ENCODE measurements around the gene PGAP3. TPM values are rescaled to one million over a fixed set of nuclear protein-coding genes. Genes with fewer than 3 reads are reported as not detected.

The PGAP3 gene
- total and polyA plus RNA-seq, 7 experiments from 2014 or later = 13.3 to 39.9 (median 34.4) TPM

DNA sequence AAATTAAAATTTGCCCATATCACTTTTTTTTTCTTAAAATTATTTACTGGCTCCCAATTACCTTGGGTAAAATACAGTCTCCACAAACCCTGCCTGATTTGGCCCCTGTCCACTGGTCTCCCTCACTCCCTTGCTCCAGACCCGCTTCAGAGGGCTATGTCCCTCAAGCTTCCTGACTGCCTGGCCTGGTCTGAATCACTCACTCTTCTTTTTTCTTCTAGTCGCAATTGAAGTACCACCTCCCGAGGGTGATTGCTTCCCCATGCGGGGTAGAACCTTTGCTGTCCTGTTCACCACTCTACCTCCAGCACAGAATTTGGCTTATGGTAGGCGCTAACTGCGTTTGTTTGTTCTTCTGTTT, 598 bp upstream of the PGAP3 start:
- H3K36me3 ChIP-seq (ENCODE audit: control insufficient read depth in 2 of 3, insufficient read depth in 3 of 3, low read length in 3 of 3) = peaks cover 0 to 13% (median 0%) of the 10 kb centered on the region in 3 experiments

DNA sequence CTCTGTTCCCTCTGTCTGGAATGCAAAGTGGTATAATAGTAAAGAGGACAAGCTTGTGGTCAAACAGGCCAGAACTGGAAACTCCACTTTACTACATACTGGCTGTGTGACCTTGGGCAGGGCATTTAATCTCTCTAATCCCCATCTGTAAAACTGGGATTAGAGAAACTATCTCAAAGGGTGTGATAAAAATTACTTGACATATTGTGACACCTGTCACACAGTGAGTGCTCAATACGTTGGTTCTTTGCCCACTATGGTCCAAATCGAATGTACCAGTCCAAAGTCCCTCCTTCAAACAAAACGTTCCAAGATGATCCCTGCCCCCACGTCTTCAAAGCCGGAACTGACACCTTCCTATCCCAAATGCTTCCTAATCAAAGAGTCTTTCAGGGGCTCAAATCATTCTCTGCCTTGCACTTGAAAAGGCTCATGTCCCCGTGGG, 734 bp downstream of the PGAP3 start:
- Mint-ChIP-seq H3K4me3 (peak overlapping the region; percentile 87 to 99 (median 98)), H3K9me3 (peaks cover 0 to 6% (median 0%) of the 10 kb centered on the region in 11 donors), H3K27ac (peak overlapping the region; percentile 93 to 99 (median 98)), H3K36me3 (peaks cover 10 to 27% (median 23%) of the 10 kb centered on the region in 5 donors), H3K4me1 (peaks cover 19 to 32% (median 30%) of the 10 kb centered on the region in 7 donors), H3K27me3 (no peaks in the 10 kb centered on the region)
- H3K27me3 ChIP-seq (ENCODE audit: control insufficient read depth in 2 of 2, insufficient read depth in 2 of 2, low read length in 2 of 2) = no peaks in the 10 kb centered on the region
- H3K4me3 ChIP-seq (ENCODE audit: low read length) = peak overlapping the region; percentile 93
- no peaks in the 10 kb centered on the region for H3K9me3 ChIP-seq (ENCODE audit: control insufficient read depth in 2 of 3, low read length in 3 of 3)
- intact Hi-C loops (cut with micrococcal nuclease) = loop anchor here (1.0 to 5.0 kb wide), 4 partner anchors 8 to 295 kb away; partner anchors contain the start of genes MIEN1 (in 1 of the 2), PSMD3 (in 1 of the 2) and STARD3 (in 1 of the 2)
- H3K27ac ChIP-seq (ENCODE audit: low read depth, low read length) = peak overlapping the region; percentile 77
- ChIA-PET CTCF (interaction anchor here (0.5 to 2.4 kb wide), 3 partner anchors 8 to 1077 kb away, joined by 3 to 14 read pairs (median 4); no protein-coding TSS in a partner anchor), POLR2A (interaction anchor here (1.0 to 4.8 kb wide), 11 partner anchors 8 to 225 kb away, joined by 4 to 43 read pairs (median 7); partner anchors contain the start of genes PNMT and TCAP)
- H3K4me1 ChIP-seq (ENCODE audit: control insufficient read depth in 2 of 2, insufficient read depth in 2 of 2, low read length in 2 of 2) = peaks cover 8 to 18% of the 10 kb centered on the region in 2 donors
- ATAC-seq (no peak), DNase-seq (no peak)
- peaks cover 0 to 13% (median 0%) of the 10 kb centered on the region in 3 experiments for H3K36me3 ChIP-seq (ENCODE audit: control insufficient read depth in 2 of 3, insufficient read depth in 3 of 3, low read length in 3 of 3)

More for the DNA sequence above, 598 bp upstream of the PGAP3 start:
- H3K9me3 Mint-ChIP-seq = peaks cover 0 to 6% (median 0%) of the 10 kb centered on the region in 11 donors
- DNase-seq (peak in 1 of 9 donors; percentile 10), ATAC-seq (no peak)
- Histone ChIP-seq H3K27me3 (ENCODE audit: control insufficient read depth in 2 of 2, insufficient read depth in 2 of 2, low read length in 2 of 2) (no peaks in the 10 kb centered on the region), H3K9me3 (ENCODE audit: control insufficient read depth in 2 of 3, low read length in 3 of 3) (no peaks in the 10 kb centered on the region), H3K27ac (ENCODE audit: low read depth, low read length) (peak overlapping the region; percentile 77), H3K4me3 (ENCODE audit: low read length) (peak overlapping the region; percentile 93), H3K4me1 (ENCODE audit: control insufficient read depth in 2 of 2, insufficient read depth in 2 of 2, low read length in 2 of 2) (peaks cover 8 to 18% of the 10 kb centered on the region in 2 donors)
- peak overlapping the region; percentile 93 to 99 (median 98) for H3K27ac Mint-ChIP-seq
- peak overlapping the region; percentile 87 to 99 (median 98) for H3K4me3 Mint-ChIP-seq
- intact Hi-C loops (cut with micrococcal nuclease) = loop anchor here (1.0 to 5.0 kb wide), 6 partner anchors 42 to 294 kb away; partner anchors contain the start of genes STARD3 (in 2 of the 2), CDK12 (in 1 of the 2), MIEN1 (in 1 of the 2) and PSMD3 (in 1 of the 2)
- H3K4me1 Mint-ChIP-seq = peaks cover 19 to 32% (median 30%) of the 10 kb centered on the region in 7 donors
- no peaks in the 10 kb centered on the region for H3K27me3 Mint-ChIP-seq
- POLR2A ChIA-PET = interaction anchor here (0.6 to 4.8 kb wide), 21 partner anchors 9 to 177 kb away, joined by 3 to 43 read pairs (median 6); partner anchors contain the start of genes ERBB2, MIEN1, PNMT and TCAP
- CTCF ChIA-PET = interaction anchor here (1.0 to 2.4 kb wide), 5 partner anchors 10 to 67 kb away, joined by 3 to 14 read pairs (median 4); no protein-coding TSS in a partner anchor
- peaks cover 6 to 22% (median 12%) of the 10 kb centered on the region in 5 donors for H3K36me3 Mint-ChIP-seq

DNA sequence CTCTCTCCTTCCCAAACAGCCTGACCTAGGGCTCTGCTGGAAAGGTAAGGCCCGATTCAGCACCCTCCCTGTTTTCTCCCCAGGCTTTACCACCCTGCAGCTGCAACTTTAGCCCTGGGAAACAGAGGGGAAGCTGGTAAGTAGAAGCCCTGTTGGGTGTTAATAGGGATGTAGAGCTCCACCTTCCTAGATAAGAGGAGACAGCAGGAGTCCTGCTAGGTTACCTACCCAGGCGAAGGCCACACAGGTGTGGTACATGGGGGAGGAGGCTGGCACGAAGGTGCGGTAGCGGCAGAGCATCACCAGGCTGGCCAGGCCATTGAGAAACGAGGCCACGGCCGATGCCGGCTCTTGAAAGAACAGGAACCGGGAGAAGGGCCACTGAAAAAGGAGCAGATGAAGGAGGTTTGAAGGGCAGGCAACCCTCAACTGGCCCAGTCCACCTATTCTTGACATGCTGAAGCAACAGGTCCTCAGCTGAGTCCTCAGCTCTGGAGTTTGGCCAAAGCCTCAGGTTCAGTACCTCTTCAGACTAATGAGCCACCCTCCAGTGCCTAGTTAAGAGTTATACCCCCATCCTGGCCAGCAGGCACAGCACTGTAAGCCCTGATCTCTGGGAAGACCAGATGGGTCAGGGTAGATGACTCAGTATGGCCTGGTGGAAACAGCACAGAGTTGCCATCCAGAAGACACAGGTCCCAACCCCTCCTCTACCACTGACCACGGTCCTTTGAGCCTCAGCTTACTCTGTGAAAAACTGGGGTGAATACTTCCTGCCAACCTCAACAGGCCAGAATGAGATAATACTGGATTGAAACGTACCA, 3.3 kb downstream of the PGAP3 start:
- H3K4me3 Mint-ChIP-seq = no peak overlapping the region
- POLR2A ChIA-PET = interaction anchor here (1.1 kb wide), 1 partner anchor 7 kb away, joined by 4 read pairs; no protein-coding TSS in a partner anchor
- no peak for ATAC-seq

DNA sequence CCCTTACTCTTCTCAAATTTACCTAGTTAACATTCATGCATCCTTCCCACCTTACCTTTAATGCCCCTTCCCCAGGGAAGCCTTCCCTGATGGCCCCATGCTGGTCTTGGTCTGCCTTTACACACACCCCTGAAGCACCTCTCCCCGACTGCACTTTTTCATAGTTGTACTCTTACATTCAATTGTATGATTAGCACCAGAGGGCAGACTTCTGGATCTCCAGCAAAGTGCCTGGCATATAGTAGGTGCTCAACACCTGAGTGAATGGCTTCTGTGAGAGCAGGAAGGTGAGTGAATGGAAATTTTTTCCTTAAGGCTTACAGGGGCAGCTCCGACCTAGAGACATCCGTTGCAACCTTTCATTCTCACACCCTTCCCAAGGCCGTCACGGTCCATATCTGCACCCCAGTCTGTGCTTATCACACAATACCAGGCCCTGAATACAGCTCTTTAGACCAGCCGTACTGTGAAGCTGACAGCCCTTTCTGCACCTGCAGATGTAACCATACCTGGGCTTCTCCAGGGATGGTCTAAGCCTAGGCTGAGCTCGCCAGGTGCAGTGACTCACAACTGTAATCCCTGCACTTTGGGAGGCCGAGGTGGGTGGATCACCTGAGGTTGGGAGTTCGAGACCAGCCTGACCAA, 4.4 kb downstream of the PGAP3 start:
- DNase-seq = no peak
- H3K36me3 Mint-ChIP-seq = peaks cover 10 to 36% (median 26%) of the 10 kb centered on the region in 5 donors
- Histone ChIP-seq H3K4me3 (ENCODE audit: low read length) (no peak overlapping the region), H3K27ac (ENCODE audit: low read depth, low read length) (no peak overlapping the region), H3K36me3 (ENCODE audit: control insufficient read depth in 2 of 3, insufficient read depth in 3 of 3, low read length in 3 of 3) (peaks cover 0 to 13% (median 0%) of the 10 kb centered on the region in 3 experiments), H3K4me1 (ENCODE audit: control insufficient read depth in 2 of 2, insufficient read depth in 2 of 2, low read length in 2 of 2) (peaks cover 27 to 33% of the 10 kb centered on the region in 2 donors), H3K27me3 (ENCODE audit: control insufficient read depth in 2 of 2, insufficient read depth in 2 of 2, low read length in 2 of 2) (no peaks in the 10 kb centered on the region), H3K9me3 (ENCODE audit: control insufficient read depth in 2 of 3, low read length in 3 of 3) (no peaks in the 10 kb centered on the region)
- peaks cover 30 to 53% (median 47%) of the 10 kb centered on the region in 7 donors for H3K4me1 Mint-ChIP-seq
- H3K9me3 Mint-ChIP-seq = peaks cover 0 to 3% (median 0%) of the 10 kb centered on the region in 11 donors
- no peak for ATAC-seq
- no peak overlapping the region for H3K4me3 Mint-ChIP-seq
- H3K27ac Mint-ChIP-seq = peak overlapping the region in 3 of 9 donors; percentile 29 to 68 (median 41)
- intact Hi-C loops (cut with micrococcal nuclease) = no loop called here
- no peaks in the 10 kb centered on the region for H3K27me3 Mint-ChIP-seq
- POLR2A ChIA-PET = interaction anchor here (0.6 to 1.1 kb wide), 2 partner anchors 8 to 431 kb away, joined by 4 to 8 read pairs; no protein-coding TSS in a partner anchor
- CTCF ChIA-PET = interaction anchor here (1.4 kb wide), 1 partner anchor 46 kb away, joined by 4 read pairs; the partner anchor contains the start of gene MIEN1

More for the DNA sequence above, 3.3 kb downstream of the PGAP3 start:
- Histone ChIP-seq H3K4me1 (ENCODE audit: control insufficient read depth in 2 of 2, insufficient read depth in 2 of 2, low read length in 2 of 2) (peaks cover 27 to 28% of the 10 kb centered on the region in 2 donors), H3K27me3 (ENCODE audit: control insufficient read depth in 2 of 2, insufficient read depth in 2 of 2, low read length in 2 of 2) (no peaks in the 10 kb centered on the region), H3K9me3 (ENCODE audit: control insufficient read depth in 2 of 3, low read length in 3 of 3) (no peaks in the 10 kb centered on the region), H3K4me3 (ENCODE audit: low read length) (no peak overlapping the region), H3K36me3 (ENCODE audit: control insufficient read depth in 2 of 3, insufficient read depth in 3 of 3, low read length in 3 of 3) (peaks cover 0 to 13% (median 0%) of the 10 kb centered on the region in 3 experiments), H3K27ac (ENCODE audit: low read depth, low read length) (no peak overlapping the region)
- Mint-ChIP-seq H3K4me1 (peaks cover 27 to 49% (median 42%) of the 10 kb centered on the region in 7 donors), H3K36me3 (peaks cover 10 to 35% (median 26%) of the 10 kb centered on the region in 5 donors), H3K27me3 (no peaks in the 10 kb centered on the region), H3K27ac (peak overlapping the region in 2 of 9 donors; percentile 28 to 34), H3K9me3 (peaks cover 0 to 6% (median 0%) of the 10 kb centered on the region in 11 donors)
- intact Hi-C loops (cut with micrococcal nuclease) = loop anchor here in 1 of 2 donors (5.0 kb wide), 2 partner anchors 47 to 298 kb away; partner anchors contain the start of genes PSMD3 and STARD3
- CTCF ChIA-PET = interaction anchor here (1.4 kb wide), 1 partner anchor 45 kb away, joined by 4 read pairs; the partner anchor contains the start of gene MIEN1
- DNase-seq = no peak

DNA sequence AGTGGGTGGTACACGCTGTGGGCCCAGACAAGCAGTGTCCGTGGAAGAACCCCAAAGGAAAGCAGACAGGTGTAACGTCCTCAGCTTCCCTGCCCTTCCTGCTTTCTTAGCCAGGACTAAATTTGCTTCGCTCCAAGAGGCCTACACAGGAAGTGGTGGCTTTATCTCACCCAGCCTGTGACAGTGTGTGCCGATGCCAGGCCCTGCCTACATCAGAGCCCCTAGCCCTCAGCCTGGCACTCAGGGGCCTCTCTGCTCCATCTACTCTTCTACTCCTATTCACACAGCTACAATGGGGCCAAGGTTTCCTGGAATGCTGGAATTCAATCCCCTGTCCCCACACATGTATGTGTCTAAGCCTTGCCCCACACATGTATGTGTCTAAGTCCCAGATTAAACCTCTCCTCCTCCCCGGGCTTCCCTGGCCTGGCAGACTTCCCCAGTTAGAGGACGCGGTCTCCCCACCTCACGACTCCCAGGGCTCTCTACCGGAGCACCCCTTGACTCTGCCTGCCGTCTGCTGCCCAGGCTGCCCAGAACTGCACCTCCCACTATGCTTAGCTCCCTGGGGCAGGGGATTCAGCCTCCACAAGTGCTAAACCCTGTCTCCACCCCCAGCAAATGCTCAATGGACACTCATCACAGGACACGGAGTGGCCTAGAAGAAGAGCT, 8.2 kb downstream of the PGAP3 start:
- intact Hi-C loops (cut with micrococcal nuclease) = loop anchor here in 1 of 2 donors (1.0 to 2.0 kb wide), 3 partner anchors 8 to 51 kb away; partner anchors contain the start of genes MIEN1 and PNMT

More for the DNA sequence above, 8.2 kb downstream of the PGAP3 start:
- Mint-ChIP-seq H3K9me3 (no peaks in the 10 kb centered on the region), H3K36me3 (peaks cover 5 to 36% (median 19%) of the 10 kb centered on the region in 5 donors), H3K27ac (peak overlapping the region; percentile 89 to 97 (median 93)), H3K4me3 (peak overlapping the region; percentile 33 to 76 (median 72)), H3K4me1 (peaks cover 35 to 62% (median 53%) of the 10 kb centered on the region in 7 donors), H3K27me3 (no peaks in the 10 kb centered on the region)
- Histone ChIP-seq H3K36me3 (ENCODE audit: control insufficient read depth in 2 of 3, insufficient read depth in 3 of 3, low read length in 3 of 3) (peaks cover 0 to 5% (median 0%) of the 10 kb centered on the region in 3 experiments), H3K27me3 (ENCODE audit: control insufficient read depth in 2 of 2, insufficient read depth in 2 of 2, low read length in 2 of 2) (no peaks in the 10 kb centered on the region), H3K27ac (ENCODE audit: low read depth, low read length) (peak overlapping the region; percentile 71), H3K4me1 (ENCODE audit: control insufficient read depth in 2 of 2, insufficient read depth in 2 of 2, low read length in 2 of 2) (peaks cover 45 to 65% of the 10 kb centered on the region in 2 donors), H3K9me3 (ENCODE audit: control insufficient read depth in 2 of 3, low read length in 3 of 3) (no peaks in the 10 kb centered on the region), H3K4me3 (ENCODE audit: low read length) (peak overlapping the region; percentile 0)
- DNase-seq (peak in 7 of 9 donors; percentile 42 to 63 (median 55)), ATAC-seq (peak; percentile 79)
- ChIA-PET POLR2A (interaction anchor here (0.6 to 3.7 kb wide), 15 partner anchors 9 to 76 kb away, joined by 3 to 43 read pairs (median 4); partner anchors contain the start of genes MIEN1, PGAP3, PNMT and STARD3), CTCF (interaction anchor here (0.7 to 2.8 kb wide), 8 partner anchors 8 to 58 kb away, joined by 3 to 14 read pairs (median 4); partner anchors contain the start of genes PGAP3 and PNMT)
